ENCODE measurements around the gene RUFY3. TPM values are rescaled to one million over a fixed set of nuclear protein-coding genes. Genes with fewer than 3 reads are reported as not detected.

Gene RUFY3
- total RNA-seq, 3 donors from 2014 or later (not counting 1 experiment from before 2014, with no cell fraction given) = 31.6 to 38.1 (median 33.4) TPM

GRCh38 chr4:70802928-70803580 lies 81.3 kb downstream of the RUFY3 start:
- Histone ChIP-seq H3K4me1 (ENCODE audit: control insufficient read depth, insufficient read depth, low read length) (no peaks in the 10 kb centered on the region), H3K27me3 (ENCODE audit: control insufficient read depth, insufficient read depth, low read length) (no peaks in the 10 kb centered on the region), H3K9me3 (ENCODE audit: control insufficient read depth, insufficient read depth, low read length) (no peaks in the 10 kb centered on the region), H3K4me3 (ENCODE audit: low read length) (no peak overlapping the region), H3K27ac (ENCODE audit: low read length) (no peak overlapping the region), H3K36me3 (ENCODE audit: control insufficient read depth, insufficient read depth, low read length) (no peaks in the 10 kb centered on the region)
- intact Hi-C loops (cut with micrococcal nuclease) = no loop called here
- H3K4me3 Mint-ChIP-seq = no peak overlapping the region
- DNase-seq = peak in 1 of 2 donors; percentile 6
- peak; percentile 64 to 74 (median 66) for ATAC-seq
- H3K27me3 Mint-ChIP-seq (ENCODE audit: low read depth in 2 of 2) = no peaks in the 10 kb centered on the region
- peak overlapping the region; percentile 7 to 54 for H3K27ac Mint-ChIP-seq
- TF ChIP-seq, protein P1, sequence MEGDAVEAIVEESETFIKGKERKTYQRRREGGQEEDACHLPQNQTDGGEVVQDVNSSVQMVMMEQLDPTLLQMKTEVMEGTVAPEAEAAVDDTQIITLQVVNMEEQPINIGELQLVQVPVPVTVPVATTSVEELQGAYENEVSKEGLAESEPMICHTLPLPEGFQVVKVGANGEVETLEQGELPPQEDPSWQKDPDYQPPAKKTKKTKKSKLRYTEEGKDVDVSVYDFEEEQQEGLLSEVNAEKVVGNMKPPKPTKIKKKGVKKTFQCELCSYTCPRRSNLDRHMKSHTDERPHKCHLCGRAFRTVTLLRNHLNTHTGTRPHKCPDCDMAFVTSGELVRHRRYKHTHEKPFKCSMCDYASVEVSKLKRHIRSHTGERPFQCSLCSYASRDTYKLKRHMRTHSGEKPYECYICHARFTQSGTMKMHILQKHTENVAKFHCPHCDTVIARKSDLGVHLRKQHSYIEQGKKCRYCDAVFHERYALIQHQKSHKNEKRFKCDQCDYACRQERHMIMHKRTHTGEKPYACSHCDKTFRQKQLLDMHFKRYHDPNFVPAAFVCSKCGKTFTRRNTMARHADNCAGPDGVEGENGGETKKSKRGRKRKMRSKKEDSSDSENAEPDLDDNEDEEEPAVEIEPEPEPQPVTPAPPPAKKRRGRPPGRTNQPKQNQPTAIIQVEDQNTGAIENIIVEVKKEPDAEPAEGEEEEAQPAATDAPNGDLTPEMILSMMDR (IDR thresholded peaks at IDR 0.05) = no peak
- no peaks in the 10 kb centered on the region for H3K9me3 Mint-ChIP-seq
- peaks cover 8% of the 10 kb centered on the region in 2 donors for H3K4me1 Mint-ChIP-seq
- no peaks in the 10 kb centered on the region for H3K36me3 Mint-ChIP-seq
- 76% methylated on average over 5 of the region's 5 CpGs for WGBS (ENCODE audit: insufficient coverage)

DNA sequence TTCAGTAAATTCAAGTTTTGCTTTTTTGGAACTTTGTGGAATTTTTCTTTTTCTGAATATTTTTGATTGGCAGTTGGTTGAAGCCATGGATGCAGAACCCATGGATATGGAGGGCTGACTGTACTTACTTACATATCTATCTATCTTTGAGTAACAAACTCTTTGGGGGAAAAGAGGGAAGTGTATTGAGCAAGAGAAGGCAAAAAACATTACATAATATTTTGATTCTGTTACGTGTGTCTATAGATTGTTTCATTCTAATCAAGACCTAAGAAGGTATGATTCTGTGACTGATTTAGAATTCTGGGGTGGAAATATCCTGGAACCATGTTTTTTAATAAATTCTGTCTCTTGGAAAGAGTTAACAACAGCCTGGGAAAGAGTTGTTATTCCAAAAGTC lies 86.4 kb downstream of the RUFY3 start:
- no peak for ATAC-seq
- no peaks in the 10 kb centered on the region for H3K27me3 Mint-ChIP-seq (ENCODE audit: low read depth in 2 of 2)
- H3K27ac Mint-ChIP-seq = no peak overlapping the region
- no peak overlapping the region for H3K4me3 Mint-ChIP-seq
- H3K9me3 Mint-ChIP-seq = no peaks in the 10 kb centered on the region
- WGBS (ENCODE audit: insufficient coverage) = no CpG with 5 or more reads among the region's 1 CpG
- TF ChIP-seq, protein P1 (IDR thresholded peaks at IDR 0.05) = no peak
- intact Hi-C loops (cut with micrococcal nuclease) = no loop called here
- no peaks in the 10 kb centered on the region for H3K9me3 ChIP-seq (ENCODE audit: control insufficient read depth, insufficient read depth, low read length)
- no peak overlapping the region for H3K27ac ChIP-seq (ENCODE audit: low read length)
- H3K4me3 ChIP-seq (ENCODE audit: low read length) = no peak overlapping the region
- no peaks in the 10 kb centered on the region for H3K36me3 Mint-ChIP-seq
- H3K4me1 Mint-ChIP-seq = peaks cover 2% of the 10 kb centered on the region in 2 donors
- H3K27me3 ChIP-seq (ENCODE audit: control insufficient read depth, insufficient read depth, low read length) = no peaks in the 10 kb centered on the region
- DNase-seq = no peak
- no peaks in the 10 kb centered on the region for H3K4me1 ChIP-seq (ENCODE audit: control insufficient read depth, insufficient read depth, low read length)
- no peaks in the 10 kb centered on the region for H3K36me3 ChIP-seq (ENCODE audit: control insufficient read depth, insufficient read depth, low read length)

- peaks cover 18% of the 10 kb centered on the region for H3K36me3 ChIP-seq (ENCODE audit: control insufficient read depth, insufficient read depth, low read length)
- H3K36me3 Mint-ChIP-seq = no peaks in the 10 kb centered on the region
- H3K27me3 Mint-ChIP-seq (ENCODE audit: low read depth in 2 of 2) = no peaks in the 10 kb centered on the region
- no CpG with 5 or more reads among the region's 1 CpG for WGBS (ENCODE audit: insufficient coverage)
- TF ChIP-seq, protein P1 (IDR thresholded peaks at IDR 0.05) = no peak
- DNase-seq = no peak
- H3K9me3 ChIP-seq (ENCODE audit: control insufficient read depth, insufficient read depth, low read length) = no peaks in the 10 kb centered on the region
- no peak overlapping the region for H3K4me3 Mint-ChIP-seq
- intact Hi-C loops (cut with micrococcal nuclease) = no loop called here
- H3K9me3 Mint-ChIP-seq = no peaks in the 10 kb centered on the region
- no peak for ATAC-seq
- no peak overlapping the region for H3K27ac ChIP-seq (ENCODE audit: low read length)
- peak overlapping the region in 1 of 2 donors; percentile 10 for H3K27ac Mint-ChIP-seq
- no peaks in the 10 kb centered on the region for H3K27me3 ChIP-seq (ENCODE audit: control insufficient read depth, insufficient read depth, low read length)
- peaks cover 0 to 14% of the 10 kb centered on the region in 2 donors for H3K4me1 Mint-ChIP-seq
- no peak overlapping the region for H3K4me3 ChIP-seq (ENCODE audit: low read length)
- H3K4me1 ChIP-seq (ENCODE audit: control insufficient read depth, insufficient read depth, low read length) = no peaks in the 10 kb centered on the region
These were observed 93.6 kb downstream of the RUFY3 start for GRCh38 chr4:70815370-70815769.

GRCh38 chr4:70816894-70817293 lies 95.1 kb downstream of the RUFY3 start:
- Histone ChIP-seq H3K27me3 (ENCODE audit: control insufficient read depth, insufficient read depth, low read length) (no peaks in the 10 kb centered on the region), H3K4me1 (ENCODE audit: control insufficient read depth, insufficient read depth, low read length) (no peaks in the 10 kb centered on the region), H3K27ac (ENCODE audit: low read length) (no peak overlapping the region), H3K36me3 (ENCODE audit: control insufficient read depth, insufficient read depth, low read length) (peaks cover 27% of the 10 kb centered on the region), H3K4me3 (ENCODE audit: low read length) (no peak overlapping the region), H3K9me3 (ENCODE audit: control insufficient read depth, insufficient read depth, low read length) (no peaks in the 10 kb centered on the region)
- no peaks in the 10 kb centered on the region for H3K27me3 Mint-ChIP-seq (ENCODE audit: low read depth in 2 of 2)
- WGBS (ENCODE audit: insufficient coverage) = no CpG with 5 or more reads among the region's 2 CpGs
- no peaks in the 10 kb centered on the region for H3K9me3 Mint-ChIP-seq
- no peak for DNase-seq
- H3K36me3 Mint-ChIP-seq = no peaks in the 10 kb centered on the region
- H3K4me3 Mint-ChIP-seq = no peak overlapping the region
- TF ChIP-seq, protein P1 (IDR thresholded peaks at IDR 0.05) = no peak
- peaks cover 0 to 14% of the 10 kb centered on the region in 2 donors for H3K4me1 Mint-ChIP-seq
- intact Hi-C loops (cut with micrococcal nuclease) = no loop called here
- peak overlapping the region; percentile 12 to 23 for H3K27ac Mint-ChIP-seq
- ATAC-seq = no peak

All from natural killer cell (primary cell).